ENCODE data around the gene OR10H1. TPM values are rescaled to one million over a fixed set of nuclear protein-coding genes. Genes with fewer than 3 reads are reported as not detected.
"Not testable (repeated sequence)": the region's sequence is repeated elsewhere in the genome, so short reads cannot be mapped to it uniquely, and the experiment has no call there.

OR10H1 gene
- total RNA-seq, 2 donors from 2014 or later = not detected

GRCh38 chr19:15836330-15837220 is 21.1 kb upstream of the OR10H1 start:
- Histone ChIP-seq H3K27me3 (no peaks in the 10 kb centered on the region), H3K36me3 (replicated peaks in 1 of 2; ENCODE audit: insufficient read depth in 1 of 2, low read depth in 2 of 2) (no peaks in the 10 kb centered on the region), H3K4me1 (peaks cover 16% of the 10 kb centered on the region), H3K4me3 (peak overlapping the region; percentile 54 to 67), H3K9me3 (no peaks in the 10 kb centered on the region), H3K27ac (peak overlapping the region; percentile 97 to 100 (median 98))
- 0 to 1% methylated on average over 36 to 62 of the region's 65 CpGs for WGBS, 2 donors
- peak; percentile 95 to 98 (median 96) for DNase-seq
- intact Hi-C loops (cut with DNase I) = no loop called here
- TF ChIP-seq CTCF (IDR thresholded peaks at IDR 0.05) (no peak), POLR2A (IDR thresholded peaks at IDR 0.05) (peak; percentile 85 to 96 (median 96))
- ATAC-seq = peak; percentile 98

GRCh38 chr19:15835565-15836329 is 20.3 kb upstream of the OR10H1 start:
- Histone ChIP-seq H3K27ac (peak overlapping the region; percentile 97 to 100 (median 98)), H3K4me1 (peaks cover 16% of the 10 kb centered on the region), H3K4me3 (peak overlapping the region; percentile 54 to 67)
- 33 to 41% methylated on average over 11 of the region's 11 CpGs for WGBS, 2 donors
- H3K36me3 ChIP-seq (replicated peaks in 1 of 2; ENCODE audit: insufficient read depth in 1 of 2, low read depth in 2 of 2); H3K27me3 ChIP-seq; H3K9me3 ChIP-seq; ATAC-seq; intact Hi-C loops (cut with DNase I): not testable (repeated sequence)
- DNase-seq = peak in 1 of 4 donors; percentile 19

- H3K27ac ChIP-seq; H3K27me3 ChIP-seq; DNase-seq; H3K9me3 ChIP-seq; ATAC-seq; H3K36me3 ChIP-seq (replicated peaks in 1 of 2; ENCODE audit: insufficient read depth in 1 of 2, low read depth in 2 of 2); intact Hi-C loops (cut with DNase I); H3K4me3 ChIP-seq: not testable (repeated sequence)
- WGBS, 2 donors = 96 to 100% methylated on average over 3 of the region's 3 CpGs
- peaks cover 16% of the 10 kb centered on the region for H3K4me1 ChIP-seq
These were observed 18.8 kb upstream of the OR10H1 start for GRCh38 chr19:15834232-15834631.

GRCh38 chr19:15831626-15832025 is 16.2 kb upstream of the OR10H1 start:
- intact Hi-C loops (cut with DNase I) = no loop called here
- H3K4me3 ChIP-seq = no peak overlapping the region
- peaks cover 22% of the 10 kb centered on the region for H3K4me1 ChIP-seq
- no peaks in the 10 kb centered on the region for H3K9me3 ChIP-seq
- 74 to 81% methylated on average over 5 of the region's 5 CpGs for WGBS, 2 donors
- H3K27ac ChIP-seq = no peak overlapping the region
- DNase-seq = no peak
- no peaks in the 10 kb centered on the region for H3K36me3 ChIP-seq (replicated peaks in 1 of 2; ENCODE audit: insufficient read depth in 1 of 2, low read depth in 2 of 2)
- TF ChIP-seq POLR2A (IDR thresholded peaks at IDR 0.05) = no peak
- TF ChIP-seq CTCF (IDR thresholded peaks at IDR 0.05) = no peak
- ATAC-seq = no peak
- no peaks in the 10 kb centered on the region for H3K27me3 ChIP-seq

- WGBS, 2 donors = 76 to 77% methylated on average over 8 of the region's 8 CpGs
- intact Hi-C loops (cut with DNase I) = no loop called here
These were observed 14.3 kb upstream of the OR10H1 start for GRCh38 chr19:15829786-15830185.

More at GRCh38 chr19:15829786-15830185, 14.3 kb upstream of the OR10H1 start:
- no peaks in the 10 kb centered on the region for H3K36me3 ChIP-seq (replicated peaks in 1 of 2; ENCODE audit: insufficient read depth in 1 of 2, low read depth in 2 of 2)
- H3K9me3 ChIP-seq = no peaks in the 10 kb centered on the region
- no peaks in the 10 kb centered on the region for H3K27me3 ChIP-seq
- DNase-seq (no peak), ATAC-seq (no peak)
- H3K4me3 ChIP-seq = no peak overlapping the region
- H3K27ac ChIP-seq = no peak overlapping the region
- no peak for TF ChIP-seq POLR2A (IDR thresholded peaks at IDR 0.05)
- TF ChIP-seq CTCF (IDR thresholded peaks at IDR 0.05) = no peak
- H3K4me1 ChIP-seq = peaks cover 14% of the 10 kb centered on the region
